IMR-90 (cell line): ENCODE data around the gene FSIP1.

Experiments used
- CTCF ChIP-seq: conservative IDR thresholded peaks from 2 replicates; pipeline ENCODE4 v1.5.1; 2012; ENCODE audit warnings: mild to moderate bottlenecking, low read depth, low read length, improper control_type of control experiment
- MXI1 ChIP-seq: IDR thresholded peaks from 2 replicates; pipeline ENCODE4 v1.6.1; 2012; ENCODE audit warnings: low read depth, mild to moderate bottlenecking, low read length, moderate library complexity, borderline replicate concordance
- POLR2A ChIP-seq: IDR thresholded peaks from 2 replicates; pipeline ENCODE4 v1.6.1; 2012; ENCODE audit warnings: mild to moderate bottlenecking, low read depth, low read length
- RAD21 ChIP-seq: IDR thresholded peaks from 2 replicates; pipeline ENCODE4 v1.6.1; 2012; ENCODE audit warnings: low read length, improper control_type of control experiment

- TF ChIP-seq CTCF (no peak), RAD21 (no peak), POLR2A (no peak), MXI1 (no peak)
Measured at GRCh38 chr15:39814489-39814888, 31.8 kb upstream of the FSIP1 start.
